ENCODE results near the gene ZDHHC23. TPM values are rescaled to one million over a fixed set of nuclear protein-coding genes. Genes with fewer than 3 reads are reported as not detected.

Gene ZDHHC23, protein sequence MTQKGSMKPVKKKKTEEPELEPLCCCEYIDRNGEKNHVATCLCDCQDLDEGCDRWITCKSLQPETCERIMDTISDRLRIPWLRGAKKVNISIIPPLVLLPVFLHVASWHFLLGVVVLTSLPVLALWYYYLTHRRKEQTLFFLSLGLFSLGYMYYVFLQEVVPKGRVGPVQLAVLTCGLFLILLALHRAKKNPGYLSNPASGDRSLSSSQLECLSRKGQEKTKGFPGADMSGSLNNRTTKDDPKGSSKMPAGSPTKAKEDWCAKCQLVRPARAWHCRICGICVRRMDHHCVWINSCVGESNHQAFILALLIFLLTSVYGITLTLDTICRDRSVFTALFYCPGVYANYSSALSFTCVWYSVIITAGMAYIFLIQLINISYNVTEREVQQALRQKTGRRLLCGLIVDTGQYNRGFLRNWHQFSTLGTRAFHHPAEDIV
- total RNA-seq = 0.85 and 3.9 TPM in 2 replicates

DNA sequence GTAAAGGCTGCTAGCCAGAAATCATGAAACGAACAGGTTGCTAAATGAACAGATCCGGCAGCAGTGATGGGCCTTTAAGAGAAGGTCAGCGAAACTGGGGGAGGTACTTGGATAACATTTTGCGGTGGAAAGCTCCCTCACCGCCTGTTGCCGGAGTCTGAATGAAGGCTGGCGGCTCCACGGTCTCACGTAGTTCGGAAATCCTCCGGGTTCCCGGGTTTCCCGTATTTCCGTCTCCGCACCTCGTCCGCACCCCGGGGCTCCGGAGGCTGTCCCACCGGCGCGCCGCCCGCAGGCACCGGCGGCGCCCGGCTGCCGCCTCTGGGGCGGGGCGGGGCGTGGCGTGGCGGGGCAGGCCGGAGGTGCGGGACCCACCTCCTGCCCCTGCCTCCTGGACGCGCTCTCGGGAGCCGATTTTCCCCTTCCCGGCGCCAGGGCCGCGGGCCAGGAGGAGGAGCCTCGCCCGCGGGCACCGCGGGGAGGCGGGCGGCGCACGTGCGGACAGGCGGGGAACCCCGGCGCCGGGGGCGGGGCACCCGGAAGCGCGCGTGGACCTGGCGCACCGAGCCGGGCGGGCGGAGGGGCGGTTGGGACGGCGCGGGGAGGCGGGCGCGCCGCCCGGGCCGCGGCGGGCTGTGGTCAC is at the start of gene ZDHHC23:
Gene ZDHHC23 (plus strand): TSS at position 642 of the 643 bp plus-strand sequence. CDS start 790 bp downstream, outside the sequence.

Other genes with a start within 250 kb of the ZDHHC23 start
- gene NAA50, start 201.8 kb upstream of the ZDHHC23 start, total RNA-seq = 186 and 240 TPM in 2 replicates
- 64.3 and 70.1 TPM in 2 replicates for gene ATP6V1A, start 201.0 kb upstream of the ZDHHC23 start, total RNA-seq
- gene GRAMD1C, start 109.2 kb upstream of the ZDHHC23 start, total RNA-seq = 1.2 and 1.3 TPM in 2 replicates
- 0.96 and 1.7 TPM in 2 replicates for gene CCDC191, start 108.5 kb downstream of the ZDHHC23 start, total RNA-seq
- gene QTRT2, start 108.7 kb downstream of the ZDHHC23 start, total RNA-seq = 17.3 and 18.1 TPM in 2 replicates
- gene DRD3, start 231.0 kb downstream of the ZDHHC23 start, total RNA-seq = not detected in 2 replicates